ENCODE measurements around the gene EBF4.

EBF4 gene

DNA sequence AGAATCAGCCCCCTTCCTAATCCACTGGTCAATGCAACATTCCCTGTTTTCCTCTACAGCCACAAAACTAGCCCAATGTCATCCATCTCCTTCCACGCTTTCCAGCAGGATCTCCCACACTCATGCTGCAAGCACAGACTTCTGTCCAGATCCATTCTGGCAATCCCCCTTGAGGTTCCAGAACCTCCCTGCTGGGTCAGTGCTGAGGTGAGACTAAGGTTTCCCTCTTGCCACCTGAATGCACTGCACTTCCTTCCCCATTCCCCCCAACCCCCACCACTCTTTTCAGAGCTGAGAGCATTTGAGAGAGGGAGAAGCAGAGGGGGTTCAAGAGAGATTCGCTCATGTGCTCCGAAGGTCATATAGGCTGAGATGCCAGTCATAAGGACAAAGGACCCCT, 43.9 kb downstream of the EBF4 start:
- H3K4me3 ChIP-seq (ENCODE audit: low read depth, low read length) = no peak overlapping the region
- no peak for DNase-seq (ENCODE audit: low read depth)
- TF ChIP-seq, protein P1, sequence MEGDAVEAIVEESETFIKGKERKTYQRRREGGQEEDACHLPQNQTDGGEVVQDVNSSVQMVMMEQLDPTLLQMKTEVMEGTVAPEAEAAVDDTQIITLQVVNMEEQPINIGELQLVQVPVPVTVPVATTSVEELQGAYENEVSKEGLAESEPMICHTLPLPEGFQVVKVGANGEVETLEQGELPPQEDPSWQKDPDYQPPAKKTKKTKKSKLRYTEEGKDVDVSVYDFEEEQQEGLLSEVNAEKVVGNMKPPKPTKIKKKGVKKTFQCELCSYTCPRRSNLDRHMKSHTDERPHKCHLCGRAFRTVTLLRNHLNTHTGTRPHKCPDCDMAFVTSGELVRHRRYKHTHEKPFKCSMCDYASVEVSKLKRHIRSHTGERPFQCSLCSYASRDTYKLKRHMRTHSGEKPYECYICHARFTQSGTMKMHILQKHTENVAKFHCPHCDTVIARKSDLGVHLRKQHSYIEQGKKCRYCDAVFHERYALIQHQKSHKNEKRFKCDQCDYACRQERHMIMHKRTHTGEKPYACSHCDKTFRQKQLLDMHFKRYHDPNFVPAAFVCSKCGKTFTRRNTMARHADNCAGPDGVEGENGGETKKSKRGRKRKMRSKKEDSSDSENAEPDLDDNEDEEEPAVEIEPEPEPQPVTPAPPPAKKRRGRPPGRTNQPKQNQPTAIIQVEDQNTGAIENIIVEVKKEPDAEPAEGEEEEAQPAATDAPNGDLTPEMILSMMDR (IDR thresholded peaks at IDR 0.05; ENCODE audit: low read depth, low read length, missing control alignments) = no peak

DNA sequence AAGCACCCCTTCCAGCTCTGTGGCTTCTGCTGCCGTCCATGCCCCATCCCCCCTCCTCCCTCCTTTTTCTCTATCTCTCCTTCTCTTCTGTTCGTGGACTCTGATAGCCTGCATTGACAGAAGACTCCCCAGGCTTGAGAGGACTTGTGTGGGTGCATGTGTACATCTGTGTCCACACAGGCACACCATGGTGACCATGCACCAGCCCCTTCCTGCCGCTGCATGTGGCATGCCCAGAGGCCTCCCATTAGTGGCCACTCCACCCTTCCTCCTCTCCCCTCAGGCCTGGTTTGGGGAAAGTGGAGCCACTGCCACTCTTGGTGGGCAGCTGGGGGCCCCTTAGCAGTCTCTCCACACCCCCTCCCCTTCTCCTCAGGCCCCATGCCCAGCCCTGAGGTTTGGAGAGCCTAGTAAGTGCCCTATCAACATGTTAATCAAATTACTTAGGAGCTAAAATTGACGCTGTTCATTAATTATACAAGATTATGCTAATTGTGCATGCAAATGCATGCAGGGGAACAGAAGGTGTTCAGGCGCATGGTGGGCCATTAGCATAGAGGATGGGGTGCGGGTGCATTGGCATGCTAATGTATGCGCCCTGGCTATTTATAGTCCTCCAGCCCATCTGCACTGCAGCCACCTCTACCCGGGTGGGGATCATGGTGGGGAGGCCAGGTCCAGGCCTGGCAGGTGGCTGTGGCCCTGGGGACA, 45.9 kb downstream of the EBF4 start:
- TF ChIP-seq, protein P1 (IDR thresholded peaks at IDR 0.05; ENCODE audit: low read depth, low read length, missing control alignments) = no peak
- no peak overlapping the region for H3K4me3 ChIP-seq (ENCODE audit: low read depth, low read length)
- no peak for DNase-seq (ENCODE audit: low read depth)

DNA sequence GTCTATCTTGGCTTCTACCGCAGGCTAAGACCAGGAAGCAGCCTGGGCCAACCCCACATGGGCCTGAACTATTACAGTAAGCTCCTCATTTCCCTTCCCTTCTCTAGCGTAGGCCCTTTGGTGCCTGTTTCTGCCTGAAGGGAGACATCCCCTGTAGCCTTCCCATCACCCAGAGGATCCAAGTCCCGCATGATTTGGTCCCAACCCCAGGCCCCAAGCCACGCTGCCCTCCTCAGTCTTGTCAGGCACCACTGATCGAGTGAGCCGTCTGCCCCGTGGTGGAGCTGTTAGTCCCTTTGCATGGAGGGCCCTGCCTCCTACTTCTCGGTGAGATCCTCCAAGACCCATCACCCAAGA, 46.4 kb downstream of the EBF4 start:
- no peak overlapping the region for H3K4me3 ChIP-seq (ENCODE audit: low read depth, low read length)
- TF ChIP-seq, protein P1 (IDR thresholded peaks at IDR 0.05; ENCODE audit: low read depth, low read length, missing control alignments) = no peak
- no peak for DNase-seq (ENCODE audit: low read depth)

DNA sequence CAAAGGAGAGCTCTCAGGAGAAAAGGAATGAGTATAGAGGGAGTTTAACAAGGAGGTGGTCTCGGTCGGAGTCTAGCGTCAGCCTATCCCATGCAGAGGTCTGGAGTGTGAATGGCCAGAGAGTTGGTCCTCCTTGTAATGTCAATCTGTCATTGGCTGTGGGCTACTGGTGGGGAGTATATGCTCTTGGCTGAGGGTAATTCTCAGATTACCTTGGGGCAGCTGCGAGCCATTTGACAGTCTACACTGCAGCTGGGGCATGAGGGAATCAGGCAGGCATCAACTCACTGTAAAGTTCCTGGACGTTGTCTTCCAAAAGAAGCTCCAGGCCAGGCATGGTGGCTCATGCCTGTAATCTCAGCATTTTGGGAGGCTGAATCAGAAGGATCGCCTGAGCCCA, 48.1 kb downstream of the EBF4 start:
- H3K4me3 ChIP-seq (ENCODE audit: low read depth, low read length) = no peak overlapping the region
- TF ChIP-seq, protein P1 (IDR thresholded peaks at IDR 0.05; ENCODE audit: low read depth, low read length, missing control alignments) = no peak
- DNase-seq (ENCODE audit: low read depth) = no peak

DNA sequence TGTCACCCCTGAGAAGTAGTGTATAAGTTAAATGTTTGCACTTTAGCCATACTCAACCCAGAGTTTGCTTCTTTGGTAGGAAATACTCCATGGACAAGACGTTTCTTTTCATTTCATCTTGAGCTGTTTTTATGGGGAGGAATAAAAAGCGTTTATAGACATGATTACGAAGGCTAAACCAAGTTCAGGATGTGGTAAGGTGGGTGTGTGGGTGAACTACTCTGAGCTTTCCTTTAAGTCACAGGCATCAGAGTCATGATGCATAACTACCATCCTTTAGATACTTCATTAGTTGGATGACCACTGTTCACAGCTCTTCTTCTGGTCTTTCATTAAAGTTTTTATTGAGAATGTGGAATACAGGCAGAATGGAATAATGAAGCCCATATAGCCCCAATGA, 48.9 kb downstream of the EBF4 start:
- TF ChIP-seq, protein P1 (IDR thresholded peaks at IDR 0.05; ENCODE audit: low read depth, low read length, missing control alignments) = no peak
- no peak for DNase-seq (ENCODE audit: low read depth)
- H3K4me3 ChIP-seq (ENCODE audit: low read depth, low read length) = no peak overlapping the region

DNA sequence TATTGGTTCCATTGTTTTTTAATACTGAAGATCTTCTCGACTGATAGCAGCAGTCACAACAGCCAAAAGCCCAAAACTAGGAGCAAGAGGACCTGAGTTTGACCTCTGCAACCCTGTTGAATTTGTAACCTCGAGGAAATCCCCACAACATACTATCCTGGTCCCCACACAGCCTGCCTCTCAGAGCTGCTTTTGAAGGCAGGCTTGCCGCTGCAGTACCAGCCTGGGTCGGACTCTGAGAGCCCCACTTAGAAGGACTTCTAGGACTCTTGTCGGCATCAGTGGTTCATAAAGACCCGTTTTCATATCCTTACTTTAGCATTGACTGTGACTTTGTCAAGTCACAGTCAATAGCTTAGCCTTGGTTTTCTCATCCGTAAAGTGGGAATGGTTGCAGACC, 49.3 kb downstream of the EBF4 start:
- TF ChIP-seq, protein P1 (IDR thresholded peaks at IDR 0.05; ENCODE audit: low read depth, low read length, missing control alignments) = no peak
- no peak overlapping the region for H3K4me3 ChIP-seq (ENCODE audit: low read depth, low read length)
- no peak for DNase-seq (ENCODE audit: low read depth)

DNA sequence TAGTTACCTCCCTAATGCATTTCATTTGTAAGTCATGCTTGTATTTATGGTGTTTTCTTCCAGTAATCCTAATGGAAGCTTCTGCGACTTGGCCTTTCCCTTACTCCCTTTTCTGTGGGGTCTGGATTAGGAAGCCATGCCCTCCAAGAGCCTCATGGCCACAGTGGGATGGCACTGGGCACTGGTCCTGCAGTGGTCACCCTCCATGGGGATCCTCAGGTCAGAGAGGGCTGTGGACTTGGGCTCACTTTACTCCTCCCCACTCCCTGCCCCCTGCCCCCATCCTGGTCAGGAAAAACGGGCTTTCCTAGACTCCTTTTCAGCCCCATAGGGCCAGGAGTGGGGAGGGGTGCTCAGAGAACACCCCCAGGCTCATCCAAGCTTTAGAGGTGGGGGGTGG, 49.9 kb downstream of the EBF4 start:
- TF ChIP-seq, protein P1 (IDR thresholded peaks at IDR 0.05; ENCODE audit: low read depth, low read length, missing control alignments) = no peak
- DNase-seq (ENCODE audit: low read depth) = no peak
- H3K4me3 ChIP-seq (ENCODE audit: low read depth, low read length) = no peak overlapping the region

Data from GM12864 (cell line).